Lung (tissue), 12 donors: Measurements from ENCODE around the gene ITPKA. TPM values are rescaled to one million over a fixed set of nuclear protein-coding genes. Genes with fewer than 3 reads are reported as not detected.

Experiments used
- ATAC-seq: fragments of 200-7000 bp; cut with Tn5 transposase; one replicate; pipeline ENCODE4 v1.9.1; 2020; ENCODE audit warnings: moderate number of reproducible peaks; ENCODE audit not compliant: insufficient read depth, low FRiP score
- DNase-seq, 3 donors: peaks; one replicate each; pipeline ENCODE4 v3.0.0-alpha.2; 2013 to 2017
- H3K27ac ChIP-seq, 2 donors: one replicate each; pipeline ENCODE4 v1.5.1; 2013; ENCODE audit warnings: mild to moderate bottlenecking in 2 of 2, moderate library complexity in 2 of 2, control low read depth in 1 of 2, inconsistent platforms in 1 of 2, low read depth in 1 of 2, low read length in 1 of 2
- H3K27me3 ChIP-seq, 3 donors: one replicate each; pipeline ENCODE4 v1.5.1; 2013; ENCODE audit warnings: low read length in 2 of 3; ENCODE audit not compliant: control insufficient read depth in 3 of 3, insufficient read depth in 3 of 3
- H3K36me3 ChIP-seq, 4 donors: one replicate each; pipeline ENCODE4 v1.5.1; 2013; ENCODE audit warnings: low read length in 4 of 4, mild to moderate bottlenecking in 1 of 4, moderate library complexity in 1 of 4; ENCODE audit not compliant: control insufficient read depth in 4 of 4, insufficient read depth in 4 of 4
- H3K4me1 ChIP-seq, 5 donors: one replicate each; pipeline ENCODE4 v1.5.1; 2013; ENCODE audit warnings: low read length in 5 of 5, mild to moderate bottlenecking in 2 of 5, moderate library complexity in 1 of 5; ENCODE audit not compliant: control insufficient read depth in 5 of 5, insufficient read depth in 5 of 5
- H3K4me3 ChIP-seq: one replicate; pipeline ENCODE4 v1.5.1; 2013; ENCODE audit warnings: mild to moderate bottlenecking, control low read depth, moderate library complexity
- H3K9ac ChIP-seq, 2 donors: one replicate each; pipeline ENCODE4 v1.5.1; 2013; ENCODE audit warnings: low read length in 2 of 2, control low read depth in 1 of 2; ENCODE audit not compliant: insufficient read depth in 1 of 2
- H3K9me3 ChIP-seq, 4 donors: one replicate each; pipeline ENCODE4 v1.5.1; 2013; ENCODE audit warnings: low read length in 3 of 4, mild to moderate bottlenecking in 1 of 4, moderate library complexity in 1 of 4; ENCODE audit not compliant: control insufficient read depth in 4 of 4, insufficient read depth in 3 of 4
- CTCF ChIP-seq: IDR thresholded peaks from 2 replicates; pipeline ENCODE4 v1.5.1; 2012; ENCODE audit warnings: mild to moderate bottlenecking; ENCODE audit errors: control extremely low read depth, extremely low read depth
- WGBS, 2 donors: extraction: QIAGEN DNeasy Blood & Tissue Kit; methylation state at CpG; one replicate each; pipeline ENCODE4 v1.1.7; 2013; 5-methylcytosine and 5-hydroxymethylcytosine counted together
- polyA plus RNA-seq, 2 donors: library from polyadenylated mRNA; stranded (reverse); fragments of 200-250 nt; gene quantifications; one replicate each; pipeline ENCODE4 v1.2.1, GENCODE V29; 2013
- total RNA-seq, 2 donors: library from RNA; depleted of rRNA in 1 of 2; stranded (reverse); fragments of >200 nt in 1 of 2; gene quantifications; one replicate each; pipeline ENCODE4 v1.2.1, GENCODE V29; 2014 to 2021
- donor health status: control.
- donor health status: control.
- donor health status: Bipolar disorder and iron deficiency.
- donor health status: healthy.
- donor health status: DM: yes; HTN: yes; CAD: no.

Gene ITPKA
- total and polyA plus RNA-seq, 4 donors = 0.35 to 1.9 (median 1.2) TPM

GRCh38 chr15:41473418-41473817 lies 20.3 kb upstream of the ITPKA start:
- ATAC-seq (no peak), DNase-seq (no peak)
- no peak overlapping the region for H3K9ac ChIP-seq
- no peak overlapping the region for H3K4me3 ChIP-seq
- no peak for TF ChIP-seq CTCF
- H3K9me3 ChIP-seq = no peaks in the 10 kb centered on the region
- 95 to 97% methylated on average over 11 of the region's 11 CpGs for WGBS, 2 donors
- H3K27me3 ChIP-seq = no peaks in the 10 kb centered on the region
- H3K4me1 ChIP-seq = peaks cover 0 to 3% (median 0%) of the 10 kb centered on the region in 5 donors
- H3K27ac ChIP-seq = no peak overlapping the region
- peaks cover 38 to 52% (median 45%) of the 10 kb centered on the region in 4 donors for H3K36me3 ChIP-seq

- Histone ChIP-seq H3K36me3 (peaks cover 44 to 51% (median 47%) of the 10 kb centered on the region in 4 donors), H3K9me3 (no peaks in the 10 kb centered on the region), H3K4me3 (no peak overlapping the region), H3K4me1 (peaks cover 0 to 3% (median 0%) of the 10 kb centered on the region in 5 donors), H3K9ac (no peak overlapping the region), H3K27ac (no peak overlapping the region), H3K27me3 (no peaks in the 10 kb centered on the region)
- no peak for TF ChIP-seq CTCF
- DNase-seq (no peak), ATAC-seq (no peak)
- 84 to 91% methylated on average over 8 of the region's 8 CpGs for WGBS, 2 donors
These were observed 19.2 kb upstream of the ITPKA start for GRCh38 chr15:41474436-41474835.

- H3K27ac ChIP-seq = no peak overlapping the region
- no peaks in the 10 kb centered on the region for H3K9me3 ChIP-seq
- H3K36me3 ChIP-seq = peaks cover 44 to 54% (median 45%) of the 10 kb centered on the region in 4 donors
- H3K27me3 ChIP-seq = no peaks in the 10 kb centered on the region
- DNase-seq (no peak), ATAC-seq (no peak)
- TF ChIP-seq CTCF = no peak
- H3K4me1 ChIP-seq = peaks cover 0 to 3% (median 0%) of the 10 kb centered on the region in 5 donors
- H3K4me3 ChIP-seq = no peak overlapping the region
- 31 to 55% methylated on average over 2 of the region's 2 CpGs for WGBS, 2 donors
- H3K9ac ChIP-seq = no peak overlapping the region
These were observed 18.7 kb upstream of the ITPKA start for GRCh38 chr15:41474941-41475340.
